ENCODE measurements around the gene SCLY.

GRCh38 chr2:238082151-238082550, 21.4 kb downstream of the SCLY start:
- TF ChIP-seq CTCF (IDR thresholded peaks at IDR 0.05), result no peak
- TF ChIP-seq FOXJ3 (CRISPR knock-in tag; IDR thresholded peaks at IDR 0.05; ENCODE audit: borderline replicate concordance), result no peak
- TF ChIP-seq MAX (CRISPR knock-in tag; IDR thresholded peaks at IDR 0.05), result no peak
- TF ChIP-seq JUN (CRISPR knock-in tag; IDR thresholded peaks at IDR 0.05), result no peak
- TF ChIP-seq USF2 (CRISPR knock-in tag; IDR thresholded peaks at IDR 0.05), result no peak
- TF ChIP-seq ZNF121 (CRISPR knock-in tag; IDR thresholded peaks at IDR 0.05), result no peak
- TF ChIP-seq ZNF263 (CRISPR knock-in tag; IDR thresholded peaks at IDR 0.05; ENCODE audit: low read depth), result no peak
- TF ChIP-seq E2F4 (CRISPR knock-in tag; IDR thresholded peaks at IDR 0.05; ENCODE audit: borderline replicate concordance, low read depth), result no peak
- TF ChIP-seq NFYB (CRISPR knock-in tag; conservative IDR thresholded peaks at IDR 0.05; ENCODE audit: low read depth), result no peak
- TF ChIP-seq ETV6 (CRISPR knock-in tag; IDR thresholded peaks at IDR 0.05), result no peak
- TF ChIP-seq ZNF512 (CRISPR knock-in tag; IDR thresholded peaks at IDR 0.05; ENCODE audit: borderline replicate concordance), result no peak
- TF ChIP-seq SP1 (CRISPR knock-in tag; conservative IDR thresholded peaks at IDR 0.05), result no peak
